BJ (cell line): ENCODE data around the gene RYR3. TPM values are rescaled to one million over a fixed set of nuclear protein-coding genes. Genes with fewer than 3 reads are reported as not detected.

Experiments
- CTCF ChIA-PET: fragments of 350-600 bp; formaldehyde crosslinking; extraction: SDS; loops from one replicate; lab custom pipeline; 2021; ENCODE audit warnings: antibody characterized with exemption, inconsistent platforms; lab: Yijun Ruan, JAX
- POLR2A ChIA-PET: fragments of 300-600 bp; sonication (Branson Sonifier 250); formaldehyde crosslinking; extraction: SDS; loops from one replicate; lab custom pipeline; 2021; ENCODE audit warnings: antibody characterized with exemption; lab: Charles Lee
- DNase-seq: peaks from one replicate; pipeline ENCODE4 v3.0.0-alpha.2; 2011; ENCODE audit warnings: low read depth
- H3K27me3 ChIP-seq: 2 replicates; pipeline ENCODE4 v1.6.0; 2011; ENCODE audit warnings: low read length; ENCODE audit not compliant: control insufficient read depth, insufficient read depth
- H3K36me3 ChIP-seq: 2 replicates; pipeline ENCODE4 v1.5.1; 2011; ENCODE audit warnings: low read length; ENCODE audit not compliant: control insufficient read depth, insufficient read depth
- H3K4me3 ChIP-seq: 2 replicates; pipeline ENCODE4 v1.5.1; 2011; ENCODE audit warnings: low read depth, mild to moderate bottlenecking, control low read depth, low read length
- CTCF ChIP-seq: IDR thresholded peaks from 2 replicates; pipeline ENCODE4 v1.5.1; 2011; ENCODE audit warnings: low read depth, mild to moderate bottlenecking, control low read depth, inconsistent platforms, low read length, moderate library complexity; ENCODE audit not compliant: insufficient read depth
- polyA plus RNA-seq: library from polyadenylated mRNA; depleted of rRNA; stranded (reverse); fragments of >200 nt; gene quantifications from 2 replicates; pipeline ENCODE4 v1.2.3, GENCODE V29; 2011

RYR3 gene
- polyA plus RNA-seq, 1 experiment, result not detected

GRCh38 chr15:33517944-33518343 is 207.2 kb downstream of the RYR3 start:
- Histone ChIP-seq H3K36me3 (no peaks in the 10 kb centered on the region), H3K4me3 (no peak overlapping the region), H3K27me3 (no peaks in the 10 kb centered on the region)
- DNase-seq, result no peak
- POLR2A ChIA-PET, result no interaction called here
- CTCF ChIA-PET, result no interaction called here
- TF ChIP-seq CTCF, result no peak

- Histone ChIP-seq H3K36me3 (no peaks in the 10 kb centered on the region), H3K4me3 (no peak overlapping the region), H3K27me3 (no peaks in the 10 kb centered on the region)
- no peak for DNase-seq
- CTCF ChIA-PET, result no interaction called here
- POLR2A ChIA-PET, result no interaction called here
- no peak for TF ChIP-seq CTCF
These were observed 207.7 kb downstream of the RYR3 start for GRCh38 chr15:33518421-33518820.

GRCh38 chr15:33524274-33524673 is 213.5 kb downstream of the RYR3 start:
- no peak for TF ChIP-seq CTCF
- POLR2A ChIA-PET, result no interaction called here
- Histone ChIP-seq H3K27me3 (no peaks in the 10 kb centered on the region), H3K36me3 (no peaks in the 10 kb centered on the region), H3K4me3 (no peak overlapping the region)
- CTCF ChIA-PET, result no interaction called here
- no peak for DNase-seq

GRCh38 chr15:33526532-33526931 is 215.8 kb downstream of the RYR3 start:
- CTCF ChIA-PET, result no interaction called here
- Histone ChIP-seq H3K36me3 (no peaks in the 10 kb centered on the region), H3K4me3 (no peak overlapping the region), H3K27me3 (no peaks in the 10 kb centered on the region)
- POLR2A ChIA-PET, result no interaction called here
- no peak for DNase-seq
- TF ChIP-seq CTCF, result no peak

GRCh38 chr15:33533197-33533596 is 222.4 kb downstream of the RYR3 start:
- Histone ChIP-seq H3K4me3 (no peak overlapping the region), H3K36me3 (no peaks in the 10 kb centered on the region), H3K27me3 (no peaks in the 10 kb centered on the region; the same call in 1 of the 2 replicates)
- DNase-seq, result no peak
- no peak for TF ChIP-seq CTCF
- ChIA-PET POLR2A (no interaction called here), CTCF (no interaction called here)
